ENCODE data around the gene KIF3A. TPM values are rescaled to one million over a fixed set of nuclear protein-coding genes. Genes with fewer than 3 reads are reported as not detected.

The KIF3A gene
- total and polyA plus RNA-seq, 4 donors, result 0.58 to 1.2 (median 0.86) TPM

DNA sequence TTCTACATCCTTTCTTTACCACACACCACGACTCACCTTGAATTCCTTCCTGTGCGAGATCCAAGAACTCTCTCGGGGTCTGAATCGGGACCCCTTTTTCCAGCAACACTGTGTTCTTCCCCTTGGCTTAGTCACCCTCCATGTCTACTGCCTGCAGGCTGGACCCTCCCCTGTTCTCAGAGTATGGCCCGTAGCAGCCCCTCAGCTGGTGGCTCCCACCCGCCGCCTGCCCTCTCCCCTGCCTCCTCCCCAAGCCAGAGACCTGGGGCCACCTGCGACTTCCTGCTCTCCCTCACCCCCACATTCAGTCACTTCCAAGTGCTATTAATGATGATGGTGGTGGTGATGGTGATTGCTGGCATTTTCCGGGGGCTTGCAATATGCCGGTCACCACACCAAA lies 70.0 kb downstream of the KIF3A start:
- WGBS, result 89% methylated on average over 10 of the region's 10 CpGs
- DNase-seq (ENCODE audit: low spot score), result no peak

DNA sequence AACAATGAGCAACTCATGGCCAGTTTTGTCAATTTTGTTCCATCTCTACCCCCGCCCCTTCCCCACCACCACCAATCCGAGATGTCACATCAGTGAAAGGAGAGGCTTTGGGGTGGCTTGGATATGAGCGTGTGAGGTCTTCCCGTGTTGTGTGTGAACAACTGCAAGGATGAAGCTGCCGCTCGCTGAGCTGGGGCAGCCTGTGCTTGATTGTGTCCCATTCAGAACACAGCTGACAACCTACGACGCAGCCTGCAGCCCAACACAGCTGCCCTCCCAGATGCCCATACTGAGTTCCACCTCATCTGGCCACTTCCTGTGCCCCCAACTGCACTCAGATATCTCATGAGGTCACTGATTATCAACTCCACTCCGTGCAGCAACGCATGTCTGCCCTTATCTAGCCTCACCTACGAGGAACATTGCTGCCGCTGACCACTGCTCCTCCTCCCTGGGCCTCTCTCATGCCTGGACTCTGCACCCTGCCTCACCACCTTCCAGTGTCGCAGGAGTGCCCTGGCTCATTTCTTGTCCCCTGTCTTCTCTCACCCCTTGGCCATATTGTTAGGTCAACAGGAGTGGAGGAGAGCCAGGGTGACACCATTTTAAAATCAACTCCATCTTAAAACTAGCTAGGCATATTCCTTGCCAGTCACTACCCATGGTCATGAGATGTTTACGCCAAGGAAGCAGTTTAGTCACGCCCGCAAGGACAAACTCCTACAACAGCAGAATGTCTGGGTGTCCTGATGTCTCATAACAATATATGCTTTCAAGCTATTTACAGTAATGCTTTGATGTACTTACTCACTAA lies 70.8 kb downstream of the KIF3A start:
- TF ChIP-seq TAF1 (conservative IDR thresholded peaks at IDR 0.05), result no peak
- TF ChIP-seq RAD21 (IDR thresholded peaks at IDR 0.05), result no peak
- TF ChIP-seq SP1 (IDR thresholded peaks at IDR 0.05), result no peak
- no peak for TF ChIP-seq CTCF (IDR thresholded peaks at IDR 0.05; ENCODE audit: low read depth, low read length, missing input control)
- TF ChIP-seq YY1 (IDR thresholded peaks at IDR 0.05), result no peak
- TF ChIP-seq FOXA2 (IDR thresholded peaks at IDR 0.05), result no peak
- no peak for TF ChIP-seq REST (IDR thresholded peaks at IDR 0.05)
- no peak for TF ChIP-seq JUND (IDR thresholded peaks at IDR 0.05)
- TF ChIP-seq, protein P1, sequence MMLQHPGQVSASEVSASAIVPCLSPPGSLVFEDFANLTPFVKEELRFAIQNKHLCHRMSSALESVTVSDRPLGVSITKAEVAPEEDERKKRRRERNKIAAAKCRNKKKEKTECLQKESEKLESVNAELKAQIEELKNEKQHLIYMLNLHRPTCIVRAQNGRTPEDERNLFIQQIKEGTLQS (IDR thresholded peaks at IDR 0.05), result no peak
- TF ChIP-seq ZBTB33 (IDR thresholded peaks at IDR 0.05), result no peak
- TF ChIP-seq FOXA1 (IDR thresholded peaks at IDR 0.05), result no peak
- no peak for TF ChIP-seq HNF4A (conservative IDR thresholded peaks at IDR 0.05)
- TF ChIP-seq, protein P2, sequence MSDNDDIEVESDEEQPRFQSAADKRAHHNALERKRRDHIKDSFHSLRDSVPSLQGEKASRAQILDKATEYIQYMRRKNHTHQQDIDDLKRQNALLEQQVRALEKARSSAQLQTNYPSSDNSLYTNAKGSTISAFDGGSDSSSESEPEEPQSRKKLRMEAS (IDR thresholded peaks at IDR 0.05), result no peak
- no peak for TF ChIP-seq HNF4G (IDR thresholded peaks at IDR 0.05)
- TF ChIP-seq NR2F2 (IDR thresholded peaks at IDR 0.05), result no peak
- TF ChIP-seq EGR1 (IDR thresholded peaks at IDR 0.05; ENCODE audit: low read depth in 2 of 2), result no peak
- no peak for TF ChIP-seq GABPA (IDR thresholded peaks at IDR 0.05 in 1 of 2, conservative IDR thresholded peaks at IDR 0.05 in 1 of 2)
- Histone ChIP-seq H3K27ac (ENCODE audit: low read depth in 1 of 2, low read length in 2 of 2) (no peak overlapping the region), H3K9ac (ENCODE audit: low read depth in 1 of 2, low read length in 2 of 2) (no peak overlapping the region), H3K9me3 (ENCODE audit: control insufficient read depth in 4 of 4, low read length in 3 of 4) (no peaks in the 10 kb centered on the region), H3K4me3 (ENCODE audit: low read depth in 1 of 3, low read length in 3 of 3) (no peak overlapping the region), H3K4me1 (ENCODE audit: control insufficient read depth in 4 of 4, insufficient read depth in 4 of 4, low read length in 3 of 4) (no peaks in the 10 kb centered on the region), H3K36me3 (ENCODE audit: control insufficient read depth in 4 of 4, insufficient read depth in 3 of 4, low read depth in 1 of 4, low read length in 3 of 4) (no peaks in the 10 kb centered on the region), H3K27me3 (ENCODE audit: control insufficient read depth in 4 of 4, insufficient read depth in 4 of 4, low read length in 3 of 4) (no peaks in the 10 kb centered on the region)
- no peak for DNase-seq (ENCODE audit: low spot score)
- 86% methylated on average over 16 of the region's 16 CpGs for WGBS

More for the DNA sequence above, 70.0 kb downstream of the KIF3A start:
- Histone ChIP-seq H3K27me3 (ENCODE audit: control insufficient read depth in 4 of 4, insufficient read depth in 4 of 4, low read length in 3 of 4) (no peaks in the 10 kb centered on the region), H3K36me3 (ENCODE audit: control insufficient read depth in 4 of 4, insufficient read depth in 3 of 4, low read depth in 1 of 4, low read length in 3 of 4) (no peaks in the 10 kb centered on the region), H3K4me3 (ENCODE audit: low read depth in 1 of 3, low read length in 3 of 3) (no peak overlapping the region), H3K9ac (ENCODE audit: low read depth in 1 of 2, low read length in 2 of 2) (no peak overlapping the region), H3K27ac (ENCODE audit: low read depth in 1 of 2, low read length in 2 of 2) (no peak overlapping the region), H3K9me3 (ENCODE audit: control insufficient read depth in 4 of 4, low read length in 3 of 4) (no peaks in the 10 kb centered on the region), H3K4me1 (ENCODE audit: control insufficient read depth in 4 of 4, insufficient read depth in 4 of 4, low read length in 3 of 4) (no peaks in the 10 kb centered on the region)
- TF ChIP-seq GABPA (IDR thresholded peaks at IDR 0.05 in 1 of 2, conservative IDR thresholded peaks at IDR 0.05 in 1 of 2), result no peak
- no peak for TF ChIP-seq EGR1 (IDR thresholded peaks at IDR 0.05; ENCODE audit: low read depth in 2 of 2)
- TF ChIP-seq CTCF (IDR thresholded peaks at IDR 0.05; ENCODE audit: low read depth, low read length, missing input control), result no peak
- TF ChIP-seq HNF4G (IDR thresholded peaks at IDR 0.05), result no peak

Measured in liver (tissue), 9 donors.